ENCODE data around the gene VWF. TPM values are rescaled to one million over a fixed set of nuclear protein-coding genes. Genes with fewer than 3 reads are reported as not detected.
"Not testable (repeated sequence)": the region's sequence is repeated elsewhere in the genome, so short reads cannot be mapped to it uniquely, and the experiment has no call there.

VWF gene
- total RNA-seq, 1 donor from 2014 or later, result 173 TPM

DNA sequence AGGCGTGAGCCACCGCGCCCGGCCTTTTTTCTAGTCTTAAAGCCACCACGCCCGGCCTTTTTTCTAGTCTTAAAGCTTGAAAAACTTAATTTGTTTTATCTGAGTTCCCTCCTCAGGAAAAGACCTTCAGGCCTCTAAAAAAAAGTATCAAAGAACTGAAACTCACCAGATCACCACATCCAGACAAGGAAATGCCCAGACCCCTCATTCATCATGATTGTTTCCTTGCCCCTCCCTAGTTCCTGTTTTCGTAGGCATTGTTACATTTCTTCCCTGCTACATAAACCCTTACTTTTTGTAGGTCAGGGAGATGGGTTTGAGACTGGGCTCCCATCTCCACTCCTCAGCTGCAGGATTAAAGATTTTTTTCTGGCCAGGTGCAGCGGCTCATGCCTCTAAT, 21.1 kb upstream of the VWF start:
- DNase-seq (ENCODE audit: low spot score), result no peak

DNA sequence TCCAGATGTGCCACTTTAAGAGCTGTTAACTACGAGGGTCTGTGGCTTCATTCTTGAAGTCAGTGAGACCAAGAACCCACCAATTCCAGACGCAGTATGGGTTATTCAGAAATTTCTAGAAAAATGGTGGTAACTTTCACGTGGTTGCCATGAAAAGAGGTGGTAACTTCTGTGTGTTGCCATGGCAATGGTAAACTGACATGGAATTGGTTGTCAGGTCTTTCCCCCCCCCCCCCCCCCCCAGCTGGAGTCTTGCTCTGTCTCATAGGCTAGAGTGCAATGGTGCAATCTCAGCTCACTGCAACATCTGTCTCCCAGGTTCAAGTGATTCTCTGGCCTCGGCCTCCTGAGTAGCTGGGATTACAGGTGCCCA, 18.8 kb upstream of the VWF start:
- DNase-seq (ENCODE audit: low spot score), result no peak

DNA sequence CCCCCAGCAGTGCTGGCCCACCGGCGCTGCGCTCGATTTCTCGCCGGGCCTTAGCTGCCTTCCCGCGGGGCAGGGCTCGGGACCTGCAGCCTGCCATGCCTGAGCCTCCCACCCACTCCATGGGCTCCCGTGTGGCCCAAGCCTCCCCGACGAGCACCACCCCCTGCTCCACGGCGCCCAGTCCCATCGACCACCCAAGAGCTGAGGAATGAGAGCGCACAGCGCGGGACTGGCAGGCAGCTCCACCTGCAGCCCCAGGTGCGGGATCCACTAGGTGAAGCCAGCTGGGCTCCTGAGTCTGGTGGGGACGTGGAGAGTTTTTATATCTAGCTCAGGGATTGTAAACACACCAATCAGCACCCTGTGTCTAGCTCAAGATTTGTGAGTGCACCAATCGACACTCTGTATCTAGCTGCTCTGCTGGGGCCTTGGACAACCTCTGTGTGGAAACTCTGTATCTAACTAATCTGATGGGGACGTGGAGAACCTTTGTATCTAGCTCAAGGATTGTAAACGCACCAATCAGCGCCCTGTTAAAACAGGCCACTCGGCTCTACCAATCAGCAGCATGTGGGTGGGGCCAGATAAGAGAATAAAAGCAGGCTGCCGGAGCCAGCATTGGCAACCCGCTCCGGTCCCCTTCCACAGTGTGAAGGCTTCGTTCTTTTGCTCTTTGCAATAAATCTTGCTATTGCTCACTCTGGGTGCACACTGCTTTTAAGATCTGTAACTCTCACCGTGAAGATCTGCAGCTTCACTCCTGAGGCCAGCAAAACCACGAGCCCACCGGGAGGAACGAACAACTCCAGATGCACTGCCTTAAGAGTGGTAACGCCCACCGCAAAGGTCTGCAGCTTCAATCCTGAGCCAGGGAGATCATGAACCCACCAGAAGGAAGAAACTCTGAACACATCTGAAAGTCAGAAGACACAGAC, 18.2 kb upstream of the VWF start:
- DNase-seq (ENCODE audit: low spot score), result not testable (repeated sequence)

DNA sequence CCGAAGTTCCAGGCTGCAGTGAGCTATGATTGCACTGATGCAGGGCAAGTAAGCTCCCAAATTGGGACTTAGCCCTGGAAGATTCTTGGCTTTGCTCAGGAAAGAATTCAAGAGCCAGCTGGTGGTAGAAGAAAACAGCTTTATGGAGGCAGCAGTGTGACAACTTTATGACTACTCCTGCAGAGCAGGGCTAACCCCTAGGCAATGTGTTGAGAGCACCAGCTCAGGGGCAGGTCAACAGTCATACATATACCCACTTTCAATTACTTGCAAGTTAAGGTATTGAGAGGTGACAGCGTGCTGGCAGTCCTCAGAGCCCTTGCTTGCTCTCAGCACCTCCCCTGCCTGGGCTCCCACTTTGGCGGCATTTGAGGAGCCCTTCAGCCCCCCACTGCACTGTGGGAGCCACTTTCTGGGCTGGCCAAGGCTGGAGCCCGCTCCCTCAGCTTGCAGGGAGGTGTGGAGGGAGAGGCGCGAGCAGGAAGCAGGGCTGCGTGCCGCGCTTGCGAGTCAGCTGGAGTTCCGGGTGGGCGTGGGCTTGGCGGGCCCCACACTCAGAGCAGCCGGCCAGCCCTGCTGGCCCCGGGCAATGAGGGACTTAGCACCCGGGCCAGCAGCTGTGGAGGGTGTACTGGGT, 17.4 kb upstream of the VWF start:
- DNase-seq (ENCODE audit: low spot score), result not testable (repeated sequence)

DNA sequence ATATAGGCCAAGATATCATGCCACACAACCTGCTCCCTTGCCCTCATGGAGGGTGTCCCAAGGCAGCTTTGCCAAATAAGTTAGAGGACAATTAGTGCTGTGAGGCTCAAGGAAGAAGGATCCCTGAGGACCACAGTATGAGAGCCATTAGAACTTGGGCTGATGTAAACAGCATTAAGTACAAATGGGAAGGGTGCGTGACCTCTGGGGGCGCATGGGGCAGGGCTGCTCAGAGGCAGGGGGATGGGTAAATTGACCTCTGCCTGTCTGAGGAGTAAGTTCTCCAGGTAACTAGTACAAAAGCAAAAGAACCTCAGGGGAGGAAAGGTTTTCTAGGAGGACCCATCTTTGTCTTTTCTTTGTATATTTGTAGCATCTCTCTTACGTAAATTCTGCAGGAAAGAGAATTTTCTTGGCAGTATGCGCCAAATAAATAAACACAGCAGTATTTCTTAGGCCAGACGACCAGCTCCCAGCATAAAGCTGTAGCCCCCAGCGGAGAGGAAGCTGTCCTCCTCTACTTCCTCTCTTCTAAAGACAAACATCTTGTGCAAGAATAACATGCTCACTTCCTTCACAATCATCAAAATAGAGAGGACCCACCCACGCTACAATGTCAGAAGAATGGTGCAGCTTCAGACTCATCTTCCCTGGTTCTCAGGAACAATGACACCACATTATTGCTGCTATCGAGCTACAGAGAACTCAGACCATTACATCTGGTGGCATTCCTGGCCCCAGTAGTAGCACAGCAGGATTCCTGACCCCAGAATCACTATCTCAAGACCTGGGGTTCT, 16.4 kb upstream of the VWF start:
- no peak for DNase-seq (ENCODE audit: low spot score)

DNA sequence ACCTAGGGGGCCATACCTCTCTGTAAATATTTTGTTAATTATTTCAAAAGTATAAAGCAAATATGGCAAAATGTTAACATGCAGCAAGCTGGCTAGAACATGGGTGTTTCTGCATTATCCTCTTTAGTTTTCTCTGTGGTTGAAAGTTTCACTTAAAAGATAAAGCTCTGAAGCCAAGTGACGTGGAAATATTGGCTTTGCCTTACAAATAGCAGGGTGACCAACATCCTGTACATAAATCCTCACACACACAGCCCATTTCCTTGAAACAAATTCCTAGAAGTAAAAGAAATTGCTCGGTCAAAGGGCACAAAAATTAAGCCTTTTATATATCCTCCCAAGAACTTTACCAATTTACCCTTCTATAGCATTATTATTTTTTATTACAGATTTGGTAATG, 10.6 kb upstream of the VWF start:
- DNase-seq (ENCODE audit: low spot score), result no peak

DNA sequence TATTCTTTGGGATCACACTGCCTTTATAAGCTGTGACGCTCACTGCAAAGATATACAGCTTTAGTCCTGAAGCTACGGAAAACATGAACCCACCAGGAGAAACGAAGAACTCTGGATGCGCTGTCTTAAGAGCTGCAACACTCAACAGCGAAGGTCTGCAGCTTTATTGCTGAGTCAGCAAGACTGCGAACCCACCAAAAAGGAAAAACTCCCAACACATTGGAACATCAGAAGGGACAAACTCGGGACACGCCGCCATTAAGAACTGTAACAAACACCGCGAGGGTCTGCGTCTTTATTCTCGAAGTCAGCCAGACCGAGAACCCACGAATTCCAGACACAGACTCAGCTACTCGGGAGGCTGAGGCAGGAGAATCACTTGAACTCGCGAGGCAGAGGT, 9.2 kb upstream of the VWF start:
- DNase-seq (ENCODE audit: low spot score), result no peak

- DNase-seq (ENCODE audit: low spot score), result no peak
Measured at GRCh38 chr12:6132496-6132895, 8.0 kb upstream of the VWF start.

GRCh38 chr12:6125310-6125608, 789 bp upstream of the VWF start:
- no peak for DNase-seq (ENCODE audit: low spot score)

DNA sequence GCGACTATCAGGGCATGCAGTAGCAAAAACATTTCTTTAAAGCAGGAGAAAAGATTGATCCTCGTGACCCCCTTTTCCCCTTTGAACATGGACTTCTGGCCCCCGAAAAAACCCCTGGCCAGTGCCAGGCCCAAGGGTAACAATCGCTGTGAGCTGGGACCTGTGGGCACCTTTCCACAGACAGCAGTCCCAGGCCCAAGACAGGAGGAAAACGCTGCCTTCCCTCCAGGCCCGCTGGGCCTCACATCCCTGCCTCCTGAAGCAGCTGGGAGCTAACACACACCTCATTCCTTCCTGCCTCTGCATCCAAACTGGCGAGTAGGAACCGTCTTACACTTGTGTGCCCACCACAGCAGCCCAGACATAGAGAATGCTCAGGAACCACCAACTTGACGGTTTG, 1.2 kb downstream of the VWF start:
- no peak for DNase-seq (ENCODE audit: low spot score)

GRCh38 chr12:6122201-6122600, 2.3 kb downstream of the VWF start:
- DNase-seq (ENCODE audit: low spot score), result no peak

DNA sequence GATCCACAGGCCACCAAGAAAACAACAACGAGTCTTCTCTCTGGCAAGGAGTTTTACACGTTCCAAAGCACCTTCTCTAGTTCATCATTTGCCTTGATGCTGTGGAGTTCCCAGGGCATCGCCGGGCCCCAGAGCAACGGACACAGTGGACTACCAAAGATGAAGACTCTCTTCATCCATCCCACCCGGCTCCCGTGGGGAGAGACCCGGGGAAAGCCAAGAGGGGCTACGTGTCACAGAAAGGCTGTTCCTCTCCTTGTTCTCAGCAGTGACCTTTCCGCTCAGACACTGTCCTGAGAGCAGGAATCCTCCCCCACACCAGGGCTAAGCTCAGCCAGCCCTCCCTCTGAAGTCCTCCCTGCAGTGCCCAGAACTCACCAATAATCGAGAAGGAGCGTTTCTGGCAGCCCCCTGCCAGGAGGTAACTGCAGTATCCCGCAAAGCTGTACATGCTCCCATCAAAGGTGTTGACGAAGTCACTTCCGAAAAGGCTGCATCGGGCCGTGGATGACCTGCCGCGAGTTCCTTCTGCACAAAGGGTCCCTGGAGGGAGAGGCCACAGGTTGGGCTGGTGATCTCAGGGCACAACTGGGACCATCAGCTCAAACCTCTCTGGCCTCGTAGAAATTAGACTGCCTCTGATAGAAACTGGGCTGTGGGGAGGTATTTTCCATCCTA, 3.5 kb downstream of the VWF start:
- no peak for DNase-seq (ENCODE audit: low spot score)

GRCh38 chr12:6118891-6119568, 5.4 kb downstream of the VWF start:
- DNase-seq (ENCODE audit: low spot score), result no peak

DNA sequence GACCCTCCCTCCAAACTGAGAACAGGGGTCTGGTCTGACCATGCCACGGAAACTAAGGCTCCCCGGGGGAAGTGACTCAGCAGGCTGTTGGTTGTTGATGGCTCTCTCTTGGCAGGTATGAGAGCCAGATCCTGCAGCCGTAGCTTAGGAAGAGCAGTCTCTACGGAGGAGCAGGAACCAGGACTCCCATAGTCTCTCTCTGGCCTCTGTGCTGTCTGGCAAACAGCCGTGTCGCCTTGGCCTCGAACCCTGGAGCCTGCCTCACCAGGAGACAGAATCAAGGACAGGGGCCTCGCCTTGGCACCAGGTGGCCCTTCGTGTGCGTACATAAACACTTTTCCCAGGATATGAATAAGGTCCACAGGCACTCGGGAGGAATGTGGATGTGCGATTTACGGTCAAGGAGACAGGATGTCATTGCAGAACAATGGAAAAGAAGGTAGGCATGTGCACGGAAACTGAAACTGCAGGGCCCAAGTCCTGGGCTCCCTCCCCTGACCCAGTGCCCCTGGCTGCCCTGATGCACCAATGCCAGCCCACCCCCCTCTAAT, 7.9 kb downstream of the VWF start:
- no peak for DNase-seq (ENCODE audit: low spot score)

GRCh38 chr12:6115389-6115788, 9.1 kb downstream of the VWF start:
- DNase-seq (ENCODE audit: low spot score), result no peak

DNA sequence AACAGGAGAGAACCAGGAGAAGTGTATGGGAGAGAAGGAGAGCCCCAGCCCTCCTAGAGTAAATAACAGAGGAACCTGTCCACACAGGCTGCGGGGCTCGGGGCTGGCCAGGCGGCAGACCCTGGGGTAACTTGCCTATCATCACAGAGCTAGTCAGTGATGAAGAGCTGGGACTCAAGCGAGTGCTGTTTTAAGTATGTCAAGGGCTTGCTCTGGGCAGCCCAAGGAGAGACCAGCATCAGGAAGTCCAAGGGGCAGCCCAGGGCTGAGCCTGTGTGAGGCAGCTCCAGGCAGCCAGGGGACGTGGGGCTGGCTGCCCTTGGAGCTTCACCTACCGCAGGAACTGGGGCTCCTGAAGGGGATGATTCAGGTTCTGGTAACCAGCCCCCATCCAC, 10.0 kb downstream of the VWF start:
- DNase-seq (ENCODE audit: low spot score), result no peak

GRCh38 chr12:6113691-6114475, 10.6 kb downstream of the VWF start:
- no peak for DNase-seq (ENCODE audit: low spot score)

DNA sequence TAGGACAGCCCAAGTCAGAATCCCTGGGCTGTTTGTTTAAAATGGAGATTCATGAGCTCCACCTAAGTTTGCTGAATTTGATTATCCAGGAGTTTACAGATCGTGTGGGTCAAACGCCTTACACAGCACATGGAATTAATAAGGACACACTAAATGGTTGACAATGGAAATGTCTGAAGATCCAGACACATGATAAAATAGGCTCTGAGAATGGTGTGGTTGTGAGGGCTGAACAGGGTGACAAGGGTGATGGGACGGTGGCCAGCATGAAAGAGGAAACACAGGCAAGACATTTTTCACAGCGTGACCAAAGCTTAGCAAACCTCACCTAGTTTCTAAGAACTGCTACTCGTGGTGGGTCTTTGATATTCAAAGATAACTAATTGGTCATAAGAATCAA, 12.5 kb downstream of the VWF start:
- DNase-seq (ENCODE audit: low spot score), result no peak

- DNase-seq (ENCODE audit: low spot score), result no peak
Measured at GRCh38 chr12:6110006-6110405, 14.5 kb downstream of the VWF start.

- no peak for DNase-seq (ENCODE audit: low spot score)
Measured at GRCh38 chr12:6106218-6106617, 18.3 kb downstream of the VWF start.

DNA sequence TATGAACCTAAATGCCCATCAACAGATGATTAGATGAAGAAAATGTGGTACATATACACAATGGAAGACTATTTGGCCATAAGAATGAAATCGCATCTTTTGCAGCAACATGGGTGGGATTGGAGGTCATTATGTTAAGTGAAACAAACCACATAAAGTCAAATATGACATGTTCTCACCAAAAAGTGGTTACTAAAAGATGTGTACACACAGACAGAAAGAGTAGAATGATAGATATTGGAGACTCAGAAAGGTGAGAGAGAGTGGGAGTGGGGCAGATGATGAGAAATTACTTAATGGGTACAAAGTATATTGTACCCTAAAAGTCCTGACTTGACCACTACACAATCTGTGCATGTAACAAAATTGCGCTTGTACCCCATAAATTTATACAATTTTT, 19.6 kb downstream of the VWF start:
- DNase-seq (ENCODE audit: low spot score), result no peak
